ENCODE measurements around the gene CDK8.

Gene CDK8

GRCh38 chr13:26344980-26345379 is 91.1 kb downstream of the CDK8 start:
- DNase-seq (ENCODE audit: low read depth): no peak
- H3K4me3 ChIP-seq (ENCODE audit: low read length): no peak overlapping the region
- TF ChIP-seq CTCF (IDR thresholded peaks at IDR 0.05; ENCODE audit: insufficient read depth, low read depth, low read length, missing control alignments): no peak

- no peak for TF ChIP-seq CTCF (IDR thresholded peaks at IDR 0.05; ENCODE audit: insufficient read depth, low read depth, low read length, missing control alignments)
- DNase-seq (ENCODE audit: low read depth): no peak
- no peak overlapping the region for H3K4me3 ChIP-seq (ENCODE audit: low read length)
Measured at GRCh38 chr13:26348966-26349365, 95.0 kb downstream of the CDK8 start.

- TF ChIP-seq CTCF (IDR thresholded peaks at IDR 0.05; ENCODE audit: insufficient read depth, low read depth, low read length, missing control alignments): no peak
- no peak for DNase-seq (ENCODE audit: low read depth)
- H3K4me3 ChIP-seq (ENCODE audit: low read length): no peak overlapping the region
Measured at GRCh38 chr13:26362261-26362660, 108.3 kb downstream of the CDK8 start.

GRCh38 chr13:26370553-26370952 is 116.6 kb downstream of the CDK8 start:
- DNase-seq (ENCODE audit: low read depth): no peak
- no peak overlapping the region for H3K4me3 ChIP-seq (ENCODE audit: low read length)
- TF ChIP-seq CTCF (IDR thresholded peaks at IDR 0.05; ENCODE audit: insufficient read depth, low read depth, low read length, missing control alignments): no peak

GRCh38 chr13:26372747-26373146 is 118.8 kb downstream of the CDK8 start:
- no peak for TF ChIP-seq CTCF (IDR thresholded peaks at IDR 0.05; ENCODE audit: insufficient read depth, low read depth, low read length, missing control alignments)
- no peak for DNase-seq (ENCODE audit: low read depth)
- no peak overlapping the region for H3K4me3 ChIP-seq (ENCODE audit: low read length)

GRCh38 chr13:26376430-26376829 is 122.5 kb downstream of the CDK8 start:
- no peak overlapping the region for H3K4me3 ChIP-seq (ENCODE audit: low read length)
- DNase-seq (ENCODE audit: low read depth): no peak
- no peak for TF ChIP-seq CTCF (IDR thresholded peaks at IDR 0.05; ENCODE audit: insufficient read depth, low read depth, low read length, missing control alignments)

GRCh38 chr13:26377038-26377437 is 123.1 kb downstream of the CDK8 start:
- TF ChIP-seq CTCF (IDR thresholded peaks at IDR 0.05; ENCODE audit: insufficient read depth, low read depth, low read length, missing control alignments): peak; percentile 52
- H3K4me3 ChIP-seq (ENCODE audit: low read length): no peak overlapping the region
- DNase-seq (ENCODE audit: low read depth): peak; percentile 25

Data from epithelial cell of esophagus (primary cell).